Measurements from ENCODE around the gene FARP1.
"Not testable (repeated sequence)": the region's sequence is repeated elsewhere in the genome, so short reads cannot be mapped to it uniquely, and the experiment has no call there.

FARP1 gene

DNA sequence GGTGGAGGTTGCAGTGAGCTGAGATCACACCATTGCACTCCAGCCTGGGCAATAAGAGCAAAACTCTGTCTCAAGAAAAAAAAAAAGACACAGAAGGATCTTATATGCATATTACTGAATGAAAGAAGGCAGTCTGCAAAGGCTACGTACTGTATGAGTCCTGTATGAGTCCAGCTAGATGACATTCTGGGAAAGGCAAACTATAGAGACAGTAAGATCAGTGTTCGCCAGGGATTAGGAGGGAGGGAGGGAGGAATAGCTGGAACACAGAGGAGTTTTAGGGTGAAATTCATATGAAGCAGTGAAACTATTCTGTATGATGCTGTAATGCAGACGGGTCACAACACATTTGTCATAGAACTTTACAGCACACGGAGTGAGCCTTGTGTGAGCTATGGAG is 200.1 kb downstream of the FARP1 start:
- DNase-seq = no peak

DNA sequence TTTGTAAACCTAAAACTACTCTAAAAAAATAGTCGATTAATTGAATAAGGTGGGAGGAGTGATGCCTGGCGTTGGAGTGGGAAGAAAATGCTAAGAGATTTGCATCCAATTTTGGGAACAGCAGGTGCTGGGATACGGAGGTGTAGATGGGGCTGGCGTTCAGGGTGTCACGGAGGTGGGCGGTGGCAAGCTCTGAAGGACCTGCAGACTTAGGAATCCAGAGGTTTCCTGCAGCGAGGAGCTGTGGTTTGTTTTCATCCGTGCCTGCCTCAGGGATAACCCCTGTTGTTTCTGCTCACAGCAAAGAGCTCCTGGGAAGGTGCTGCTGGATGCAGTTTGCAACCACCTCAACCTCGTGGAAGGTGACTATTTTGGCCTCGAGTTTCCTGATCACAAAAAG is 200.6 kb downstream of the FARP1 start:
- no peak for DNase-seq

DNA sequence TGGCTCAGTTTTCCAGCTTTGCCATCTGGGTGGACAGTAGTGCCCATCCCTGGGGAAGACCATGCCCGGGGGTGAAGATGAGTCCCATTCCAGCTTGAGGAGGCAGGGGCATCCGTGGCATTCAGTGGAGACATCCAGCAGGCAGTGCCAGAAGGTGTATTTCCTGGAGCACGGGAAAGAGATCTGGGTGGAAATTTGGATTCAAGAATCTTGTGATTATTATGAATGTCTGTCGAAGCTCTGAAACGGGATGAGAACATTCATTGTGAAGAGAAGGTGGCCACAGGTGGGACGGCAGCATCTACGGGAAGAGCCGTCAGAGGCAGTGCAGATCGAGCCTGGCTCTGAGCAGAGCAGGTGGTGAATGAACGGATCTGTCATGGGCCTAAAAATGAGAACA is 201.5 kb downstream of the FARP1 start:
- DNase-seq = no peak

DNA sequence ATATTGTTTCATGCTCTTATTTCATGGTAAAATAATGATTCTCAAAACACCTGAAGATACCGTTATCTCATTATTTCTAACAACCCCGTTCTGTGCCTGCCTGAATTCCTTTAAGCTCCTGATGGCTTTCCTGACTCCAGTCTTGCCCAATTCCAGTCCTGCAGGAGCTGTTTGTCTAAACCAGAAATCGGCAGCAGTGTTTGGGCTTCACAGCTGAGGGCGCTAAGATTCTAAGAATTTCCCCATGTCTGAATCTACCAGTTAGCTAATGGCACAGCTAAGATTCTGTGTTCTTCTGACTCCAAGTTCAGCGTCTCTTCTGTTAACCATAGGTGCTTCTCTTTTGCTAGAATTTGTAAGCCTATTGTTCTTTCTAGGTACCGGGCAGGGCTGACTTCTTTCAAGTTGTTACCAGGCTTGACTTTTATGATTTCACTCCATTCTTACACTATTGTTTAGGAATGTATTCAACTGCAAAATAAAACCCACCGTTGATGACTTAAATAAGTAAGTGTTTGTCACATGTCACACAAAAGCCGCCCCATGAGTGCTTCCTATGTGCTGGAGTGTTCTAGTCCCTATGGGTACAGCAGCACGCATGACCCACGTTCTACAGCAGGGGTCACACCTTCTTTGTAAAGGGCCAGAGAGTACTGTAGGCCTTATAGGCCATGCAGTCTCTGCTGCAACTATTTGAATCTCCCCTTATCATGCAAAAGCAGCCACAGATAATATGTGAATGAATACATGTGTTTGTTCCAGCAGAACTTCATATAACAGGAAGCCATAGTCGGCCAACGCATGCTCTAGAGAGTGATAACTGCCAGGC is 202.4 kb downstream of the FARP1 start:
- no peak for DNase-seq

DNA sequence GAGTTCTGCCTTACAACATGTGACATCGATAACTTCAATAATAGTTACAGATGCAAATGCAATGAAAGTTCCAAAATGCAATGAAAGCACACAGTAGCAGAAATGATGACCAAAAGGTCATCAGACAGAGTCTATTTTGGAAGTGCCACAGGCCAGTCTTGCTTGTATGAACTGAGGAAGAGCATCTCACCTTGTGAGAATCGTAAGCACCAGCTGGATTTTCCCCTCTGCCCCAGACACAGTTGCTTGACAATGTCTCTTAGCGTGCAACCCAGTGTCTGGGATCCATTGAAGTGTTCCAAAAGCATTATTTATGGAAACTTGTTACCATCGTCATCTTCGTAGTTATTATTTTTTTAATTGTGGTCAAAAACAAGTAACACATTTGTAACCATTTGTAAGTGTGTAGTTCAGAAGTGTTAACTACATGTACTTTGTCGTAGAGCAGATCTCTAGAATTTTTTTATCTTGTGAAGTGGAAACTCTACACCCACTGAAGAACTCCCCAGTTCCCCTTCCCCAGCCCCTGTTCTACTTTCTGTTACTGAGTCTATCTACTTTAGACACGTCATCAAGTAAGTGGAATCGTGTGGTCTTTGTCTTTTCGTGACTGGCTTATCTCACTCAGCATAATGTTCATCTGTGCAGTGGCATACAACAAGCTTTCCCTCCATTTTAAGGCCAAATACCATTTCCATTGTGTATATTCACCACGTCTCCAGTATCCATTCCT is 204.2 kb downstream of the FARP1 start:
- DNase-seq = no peak

DNA sequence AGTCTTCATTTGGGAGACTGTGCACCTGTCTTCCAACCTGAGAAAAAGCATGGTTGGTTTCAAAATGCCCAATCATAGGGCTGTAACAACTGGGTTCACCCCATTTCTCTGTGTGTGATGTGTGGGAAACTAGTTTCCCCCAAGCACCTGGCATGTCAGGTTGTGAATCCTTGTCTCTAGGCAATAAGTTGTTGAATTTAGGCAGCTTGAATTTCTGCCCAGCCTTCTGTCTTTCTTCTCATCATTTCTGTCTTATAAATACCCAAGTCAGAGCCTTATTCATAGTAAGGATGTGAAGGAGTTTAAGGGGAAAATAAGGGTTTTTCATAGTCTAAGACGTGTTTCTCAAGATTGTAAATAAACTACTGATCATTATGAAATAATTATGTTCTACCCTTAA is 204.9 kb downstream of the FARP1 start:
- DNase-seq = no peak

DNA sequence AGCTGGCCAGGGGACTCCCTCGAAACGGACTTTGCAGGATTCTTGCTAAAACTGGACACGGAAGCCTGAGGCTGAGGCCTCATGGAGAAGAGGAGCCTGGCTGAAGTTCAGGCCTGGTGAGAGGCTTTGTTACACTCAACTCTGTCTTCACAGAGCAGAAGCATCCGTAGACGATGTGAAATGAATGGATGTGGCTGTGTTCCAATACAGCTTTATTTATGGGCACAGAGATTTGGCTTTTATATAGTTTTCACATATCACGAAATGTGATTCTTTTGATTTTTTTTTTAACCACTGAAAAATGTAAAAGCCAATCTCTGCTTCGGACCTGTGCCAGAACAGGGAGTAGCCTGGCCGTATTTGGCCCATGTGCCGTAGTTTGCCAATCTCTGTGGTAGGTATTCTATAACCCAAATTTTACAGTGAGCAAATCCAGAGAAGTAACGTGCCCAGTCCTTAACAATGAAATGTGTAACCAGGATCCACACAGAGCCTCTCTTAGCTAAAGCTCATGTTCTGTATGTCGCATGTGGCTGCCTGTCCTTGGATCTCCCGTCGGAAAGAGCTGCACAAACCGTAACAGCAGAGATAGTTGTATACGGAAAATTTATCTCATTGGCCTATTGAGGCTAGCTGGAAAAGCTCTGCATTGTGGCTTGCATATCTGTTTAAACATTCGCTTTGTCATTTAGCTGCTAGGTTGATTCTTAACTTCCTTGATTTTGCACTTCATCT is 205.7 kb downstream of the FARP1 start:
- DNase-seq = no peak

DNA sequence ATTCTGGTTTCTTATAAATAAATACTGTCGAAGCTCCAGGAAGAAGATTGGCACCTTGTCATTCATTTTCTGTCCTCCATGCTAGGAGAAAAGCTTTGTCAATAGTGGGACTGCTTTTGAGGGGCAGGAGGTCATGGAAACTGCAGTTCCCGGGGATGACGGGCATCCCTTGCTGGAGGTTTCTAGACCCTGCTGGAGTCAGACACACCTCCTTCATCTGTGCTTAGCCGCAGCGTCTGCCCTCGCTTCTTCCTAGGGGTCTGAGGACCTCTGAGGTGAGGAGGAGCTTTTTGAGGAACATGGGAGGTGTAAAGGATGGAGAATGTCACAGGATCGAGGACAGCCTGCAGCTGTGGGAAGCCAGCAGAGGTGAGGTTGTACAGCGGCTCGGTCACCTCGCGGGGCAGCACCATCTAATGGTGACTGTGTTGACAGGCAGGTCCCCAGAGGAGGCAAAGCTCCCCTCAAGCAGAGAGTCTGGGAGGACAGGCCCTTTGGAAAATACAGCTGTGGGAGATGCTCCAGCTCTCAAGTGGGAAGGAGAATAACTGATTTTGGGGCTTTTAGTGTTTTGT is 206.9 kb downstream of the FARP1 start:
- peak; percentile 37 for DNase-seq

DNA sequence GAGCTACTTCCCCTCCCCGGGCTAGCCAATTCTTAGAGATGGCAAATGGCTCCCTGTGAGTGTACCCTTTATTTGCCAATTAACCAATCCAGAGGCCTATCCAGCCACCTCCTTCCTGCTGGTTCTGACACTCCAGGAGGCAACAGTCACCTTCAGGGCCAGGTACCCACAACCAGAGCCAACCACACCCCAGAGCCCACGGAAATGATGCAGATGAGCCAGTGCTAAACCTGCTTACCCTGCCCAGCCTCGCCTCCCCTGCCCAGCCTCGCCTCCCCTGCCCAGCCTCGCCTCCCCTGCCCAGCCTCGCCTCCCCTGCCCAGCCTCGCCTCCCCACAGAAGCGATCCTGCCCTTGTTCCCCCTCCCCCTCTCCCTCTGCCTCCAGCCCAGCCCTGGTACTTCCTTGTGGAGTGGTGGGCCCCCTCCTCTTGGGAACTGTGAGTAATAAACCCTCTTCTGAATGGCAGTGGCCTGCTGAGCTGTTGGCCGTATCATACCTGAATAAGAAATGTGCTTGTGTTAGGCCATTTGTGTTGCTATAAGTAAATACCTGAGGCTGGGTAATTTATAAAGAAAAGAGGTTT is 207.9 kb downstream of the FARP1 start:
- DNase-seq = no peak

DNA sequence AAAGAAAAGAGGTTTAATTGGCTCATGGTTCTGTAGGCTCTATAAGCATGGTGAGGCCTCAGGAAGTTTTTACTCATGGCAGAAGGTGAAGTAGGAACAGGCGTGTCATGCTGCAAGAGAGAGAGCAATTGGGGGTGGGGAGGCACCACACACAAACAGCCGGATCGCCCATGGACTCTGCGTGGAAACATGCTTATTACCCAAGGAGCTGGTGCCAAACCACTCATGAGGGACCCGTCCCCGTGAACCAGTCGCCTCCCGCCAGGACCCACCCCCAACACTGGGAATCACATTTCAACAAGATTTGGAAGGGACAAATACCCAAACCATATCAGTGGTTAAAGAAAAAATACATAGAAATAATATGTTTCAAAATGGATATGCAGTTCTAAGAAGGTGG is 208.7 kb downstream of the FARP1 start:
- no peak for DNase-seq

DNA sequence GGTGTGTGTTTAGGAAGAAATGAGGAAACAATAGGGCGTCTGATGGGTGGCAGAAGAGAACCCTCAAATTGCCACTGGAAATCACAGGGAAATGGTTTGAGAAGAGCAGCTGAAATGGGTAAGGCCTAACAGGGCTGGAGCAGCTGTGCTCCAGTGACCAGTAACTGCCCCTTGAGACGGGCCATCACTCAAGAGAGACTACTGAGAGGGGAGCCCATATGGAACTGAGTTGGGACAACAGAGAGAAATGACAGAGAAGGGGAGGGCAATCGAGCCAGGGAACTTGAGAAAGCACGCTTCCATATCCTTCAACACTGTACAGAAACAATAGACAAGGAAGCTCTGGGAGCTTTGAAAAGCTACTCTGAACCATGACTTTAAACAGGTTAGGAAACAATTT is 209.3 kb downstream of the FARP1 start:
- no peak for DNase-seq

DNA sequence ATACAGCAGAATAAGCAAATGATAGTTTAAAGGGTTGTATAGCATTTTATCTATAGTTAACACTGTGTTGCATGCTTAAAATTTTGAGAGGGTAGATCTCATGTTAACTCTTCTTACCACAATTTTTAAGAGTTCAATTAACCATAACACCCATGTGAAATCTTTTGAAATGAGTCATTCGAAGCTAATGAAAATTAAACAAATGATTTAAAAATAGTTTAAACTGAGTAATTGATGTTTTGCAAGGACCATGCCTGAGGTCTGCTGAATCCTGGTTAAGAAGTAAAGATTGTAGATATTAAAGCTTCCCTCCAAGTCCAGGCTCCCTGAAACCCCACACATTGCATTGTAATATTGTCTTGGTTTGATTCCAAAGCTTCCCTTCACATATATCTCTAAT is 210.9 kb downstream of the FARP1 start:
- DNase-seq = no peak

DNA sequence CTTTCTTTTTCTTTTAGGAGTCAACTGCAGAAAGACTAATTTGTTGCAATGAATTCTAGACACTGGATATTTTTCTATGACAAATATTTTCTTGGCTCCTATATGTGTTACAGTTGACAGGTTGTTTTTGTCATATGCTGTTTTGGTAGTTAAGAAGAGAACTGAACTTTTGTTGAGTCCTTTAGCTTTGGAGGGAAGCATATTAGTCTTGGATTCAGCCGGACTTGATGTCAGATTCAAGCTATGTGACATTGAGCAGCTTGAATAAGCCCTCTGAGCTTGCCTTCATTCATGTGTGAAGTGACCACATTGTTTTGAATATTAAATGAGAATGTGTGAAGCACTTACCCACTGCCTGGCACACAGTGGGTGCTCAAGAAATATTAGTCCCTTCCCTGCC is 216.0 kb downstream of the FARP1 start:
- DNase-seq = no peak

DNA sequence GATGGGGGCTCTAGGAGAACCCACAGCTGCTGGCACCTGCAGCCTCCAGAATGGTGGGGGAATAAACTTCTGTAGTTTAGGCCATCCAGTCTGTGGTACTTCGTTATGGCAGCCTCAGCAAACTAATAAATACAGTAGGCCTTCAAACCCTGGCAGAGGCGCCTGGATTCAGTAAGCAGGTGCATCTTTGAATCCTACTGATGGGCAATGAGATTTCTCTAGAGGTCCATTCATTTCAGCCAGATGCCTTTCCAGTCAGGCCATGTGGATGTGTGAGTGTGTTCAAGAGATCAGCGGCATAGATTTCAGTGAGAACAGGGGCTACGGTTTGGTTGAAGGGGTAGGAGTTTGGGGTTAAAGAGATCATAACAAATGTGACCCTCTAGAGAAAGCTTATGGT is 217.7 kb downstream of the FARP1 start:
- no peak for DNase-seq

DNA sequence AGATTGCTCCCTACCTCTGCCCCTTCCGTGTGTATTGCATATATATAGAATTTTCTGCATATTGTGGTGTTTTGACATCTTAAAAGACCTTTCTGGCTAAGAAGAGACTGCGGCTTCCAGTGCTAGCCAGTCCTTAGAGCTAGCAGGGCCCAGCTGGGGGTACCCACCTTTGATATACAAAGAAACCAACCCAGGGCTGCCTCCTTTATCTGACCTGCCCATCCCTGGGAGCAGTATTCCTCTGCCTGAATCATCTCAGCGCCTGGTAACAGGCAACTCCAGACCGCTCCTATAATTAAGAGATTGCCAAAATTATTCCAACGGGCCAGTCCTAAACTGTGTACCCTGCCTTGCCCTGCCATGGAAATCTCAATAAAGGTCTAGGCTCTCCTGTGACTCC is 220.4 kb downstream of the FARP1 start:
- DNase-seq = no peak

DNA sequence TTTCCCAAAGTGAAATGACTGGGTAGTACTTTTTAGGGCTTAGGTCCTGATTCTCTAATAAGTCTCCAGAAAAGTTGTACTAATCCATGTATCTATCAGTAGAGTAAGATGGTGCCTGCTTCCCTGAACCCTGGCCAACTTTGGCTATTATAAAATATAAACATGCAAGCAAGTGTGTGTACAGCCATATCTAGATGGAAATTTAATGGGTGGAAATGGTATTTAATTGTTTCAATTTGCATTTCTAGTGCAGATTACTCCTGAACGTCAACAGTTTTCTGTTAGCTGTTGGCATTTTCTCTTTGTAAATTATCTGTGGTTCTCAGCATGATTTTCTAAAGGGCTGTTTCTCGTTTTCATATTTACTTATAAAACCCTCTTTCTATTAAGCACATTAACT is 221.3 kb downstream of the FARP1 start:
- no peak for DNase-seq

DNA sequence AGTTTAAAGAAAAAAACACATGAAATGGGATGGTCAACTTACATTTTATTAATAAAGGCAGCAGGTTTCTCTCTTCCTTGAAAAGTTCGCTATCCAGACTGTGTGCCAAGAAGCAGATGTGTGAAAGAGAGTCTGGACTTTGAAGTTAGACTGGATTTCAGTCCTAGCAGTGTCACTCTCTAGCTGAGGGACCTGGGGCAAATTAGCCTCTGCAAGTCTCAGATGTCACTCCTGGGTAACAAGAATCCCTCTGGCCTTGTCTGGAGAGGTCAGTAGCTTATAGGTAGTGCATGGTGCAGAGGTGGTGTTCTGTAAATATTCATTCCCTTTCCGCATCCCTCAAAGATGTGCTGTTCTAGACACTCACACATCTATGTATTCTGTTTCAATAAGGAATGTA is 221.8 kb downstream of the FARP1 start:
- no peak for DNase-seq

DNA sequence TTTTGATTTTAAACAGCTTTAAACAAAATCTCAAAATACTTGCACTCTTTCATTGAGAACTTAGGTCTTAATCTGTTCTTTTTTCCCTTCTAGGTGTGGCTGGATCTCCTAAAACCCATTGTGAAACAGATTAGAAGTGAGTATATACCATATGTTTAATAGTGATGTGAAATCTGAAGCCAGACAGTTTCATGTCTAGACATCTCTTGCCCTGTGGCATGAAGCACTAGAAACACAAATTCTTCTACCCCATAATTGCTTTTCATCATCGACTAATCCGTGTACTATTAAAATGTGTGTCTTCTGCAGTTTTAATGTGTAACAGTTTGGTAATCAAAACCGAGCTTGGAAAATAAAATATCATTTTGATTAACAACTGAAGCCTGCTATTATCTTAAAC is 222.4 kb downstream of the FARP1 start:
- DNase-seq = no peak

DNA sequence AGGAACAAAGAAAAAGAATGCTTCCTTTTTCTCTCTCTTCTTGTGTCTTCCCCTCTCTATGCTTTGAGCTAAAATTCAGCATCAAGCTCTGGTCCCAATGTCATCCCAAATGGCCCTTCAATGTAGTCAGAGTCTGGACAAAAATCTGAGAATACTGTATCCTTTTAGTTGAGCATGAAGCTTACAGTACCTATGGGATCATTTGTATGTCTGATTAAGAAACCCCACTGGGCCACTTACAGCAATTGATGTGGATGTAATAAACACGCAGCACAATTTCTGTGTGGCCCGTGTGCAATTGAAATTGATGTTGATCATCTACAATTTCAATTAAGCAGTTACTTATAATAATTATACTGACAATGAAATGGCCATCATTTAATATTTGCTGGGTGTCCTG is 223.1 kb downstream of the FARP1 start:
- no peak for DNase-seq

DNA sequence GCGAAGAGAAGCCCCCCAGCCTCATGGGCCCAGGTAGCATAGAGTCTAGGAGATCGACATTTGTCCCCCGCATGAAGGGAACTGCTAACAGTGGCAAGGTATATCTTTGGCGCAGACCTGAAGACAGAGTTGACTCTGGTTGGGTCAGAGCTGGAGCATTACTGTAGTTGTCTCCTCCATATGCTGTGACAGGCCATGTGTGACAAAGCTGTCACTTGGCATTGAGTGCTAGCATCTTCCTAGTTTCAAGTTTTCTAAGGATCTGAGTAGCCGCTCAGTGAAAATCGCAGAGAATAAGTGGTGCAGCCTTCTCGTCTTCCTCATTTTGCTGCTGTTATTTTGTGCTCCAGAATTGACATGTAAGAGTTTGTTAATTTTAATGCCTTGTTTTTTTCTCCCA is 223.5 kb downstream of the FARP1 start:
- DNase-seq = no peak

DNA sequence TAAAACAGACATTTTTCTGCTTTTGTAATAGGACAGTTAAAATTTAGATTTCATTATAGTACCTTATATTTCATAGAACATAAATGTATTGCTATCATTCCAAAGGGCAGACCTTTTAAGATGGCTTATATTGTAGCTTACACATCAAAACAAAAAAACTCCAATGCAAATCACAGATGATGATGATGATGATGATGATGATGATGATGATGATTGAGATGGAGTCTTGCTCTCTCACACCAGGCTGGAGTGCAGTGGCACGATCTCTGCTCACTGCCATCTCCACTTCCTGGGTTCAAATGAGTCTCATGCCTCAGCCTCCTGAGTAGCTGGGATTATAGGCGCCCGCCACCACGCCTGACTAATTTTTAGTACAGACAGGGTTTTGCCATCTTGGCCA is 224.1 kb downstream of the FARP1 start:
- DNase-seq = no peak

DNA sequence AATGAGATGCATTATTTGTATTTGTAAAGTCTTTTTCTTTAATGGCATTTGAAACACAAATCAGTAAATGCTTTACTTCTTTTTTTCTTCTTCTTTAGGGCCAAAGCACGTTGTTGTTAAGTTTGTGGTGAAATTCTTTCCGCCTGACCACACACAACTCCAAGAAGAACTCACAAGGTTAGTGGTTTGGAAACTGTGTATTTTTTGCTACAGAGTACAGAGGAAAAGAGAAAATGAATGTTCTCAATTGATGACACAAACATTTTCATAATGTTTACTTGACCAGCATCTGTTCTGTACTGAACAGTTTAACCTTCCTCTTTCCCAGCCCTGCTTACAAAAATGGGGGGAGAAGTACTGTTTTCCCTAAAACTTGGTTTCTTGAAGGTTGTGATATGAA is 225.1 kb downstream of the FARP1 start:
- DNase-seq = no peak

DNA sequence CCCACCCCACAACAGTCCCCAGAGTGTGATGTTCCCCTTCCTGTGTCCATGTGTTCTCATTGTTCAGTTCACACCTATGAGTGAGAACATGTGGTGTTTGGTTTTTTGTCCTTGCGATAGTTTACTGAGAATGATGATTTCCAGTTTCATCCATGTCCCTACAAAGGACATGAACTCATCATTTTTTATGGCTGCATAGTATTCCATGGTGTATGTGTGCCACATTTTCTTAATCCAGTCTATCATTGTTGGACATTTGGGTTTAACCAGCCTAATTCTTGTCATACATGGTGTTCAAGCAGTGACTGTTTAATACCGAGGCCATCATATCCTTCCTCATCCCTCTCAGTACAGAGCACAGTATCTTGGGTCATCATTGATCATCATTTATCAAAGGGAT is 226.6 kb downstream of the FARP1 start:
- not testable (repeated sequence) for DNase-seq

All from NCI-H1092 treated with DMSO at 0.1 percent for 48 hours (cell line).